ENCODE measurements around the gene PHC3.

The PHC3 gene

DNA sequence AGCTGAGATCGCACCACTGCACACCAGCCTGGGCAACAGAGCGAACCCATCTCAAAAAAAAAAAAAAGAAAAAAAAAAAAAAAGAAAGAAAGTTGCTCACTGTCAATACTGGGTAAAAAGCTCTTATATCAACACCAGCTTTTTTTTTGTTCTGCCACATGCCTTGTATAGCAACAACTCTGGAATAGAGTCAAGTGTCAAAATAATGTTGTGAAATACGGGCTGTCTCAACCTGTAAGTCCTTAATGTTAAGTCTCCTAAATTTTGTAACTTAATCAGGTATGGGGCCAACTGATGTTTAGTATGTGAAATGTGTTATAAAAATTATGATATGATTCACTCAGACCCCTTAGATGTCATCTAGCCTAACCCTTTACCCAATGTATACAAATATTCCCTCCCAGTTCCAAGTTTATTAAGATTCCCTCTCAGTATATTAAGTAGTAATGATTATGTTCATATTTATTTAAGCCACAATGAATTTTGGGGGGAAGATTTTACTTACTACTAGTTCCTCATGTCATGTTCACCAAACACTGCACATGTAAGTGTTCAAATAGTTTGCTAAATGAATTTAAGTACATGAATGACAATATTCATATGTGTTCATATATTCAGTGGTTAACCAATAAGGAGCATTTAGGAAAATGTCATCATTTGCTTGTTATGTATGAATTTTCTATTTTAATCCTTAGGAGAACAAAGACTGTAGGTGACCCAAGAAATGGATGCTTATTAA is 91.5 kb downstream of the PHC3 start:
- TF ChIP-seq ISL1 (CRISPR knock-in tag; IDR thresholded peaks at IDR 0.05) (no peak), TCF4 (CRISPR knock-in tag; IDR thresholded peaks at IDR 0.05; ENCODE audit: borderline replicate concordance) (no peak), BACH2 (CRISPR knock-in tag; IDR thresholded peaks at IDR 0.05; ENCODE audit: borderline replicate concordance) (no peak), TOX (CRISPR knock-in tag; IDR thresholded peaks at IDR 0.05; ENCODE audit: borderline replicate concordance) (no peak), PPARA (CRISPR knock-in tag; IDR thresholded peaks at IDR 0.05; ENCODE audit: borderline replicate concordance) (no peak)
- TF ChIP-seq, protein P1, sequence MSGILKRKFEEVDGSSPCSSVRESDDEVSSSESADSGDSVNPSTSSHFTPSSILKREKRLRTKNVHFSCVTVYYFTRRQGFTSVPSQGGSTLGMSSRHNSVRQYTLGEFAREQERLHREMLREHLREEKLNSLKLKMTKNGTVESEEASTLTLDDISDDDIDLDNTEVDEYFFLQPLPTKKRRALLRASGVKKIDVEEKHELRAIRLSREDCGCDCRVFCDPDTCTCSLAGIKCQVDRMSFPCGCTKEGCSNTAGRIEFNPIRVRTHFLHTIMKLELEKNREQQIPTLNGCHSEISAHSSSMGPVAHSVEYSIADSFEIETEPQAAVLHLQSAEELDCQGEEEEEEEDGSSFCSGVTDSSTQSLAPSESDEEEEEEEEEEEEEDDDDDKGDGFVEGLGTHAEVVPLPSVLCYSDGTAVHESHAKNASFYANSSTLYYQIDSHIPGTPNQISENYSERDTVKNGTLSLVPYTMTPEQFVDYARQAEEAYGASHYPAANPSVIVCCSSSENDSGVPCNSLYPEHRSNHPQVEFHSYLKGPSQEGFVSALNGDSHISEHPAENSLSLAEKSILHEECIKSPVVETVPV (CRISPR knock-in tag; IDR thresholded peaks at IDR 0.05): no peak
- TF ChIP-seq, protein P2, sequence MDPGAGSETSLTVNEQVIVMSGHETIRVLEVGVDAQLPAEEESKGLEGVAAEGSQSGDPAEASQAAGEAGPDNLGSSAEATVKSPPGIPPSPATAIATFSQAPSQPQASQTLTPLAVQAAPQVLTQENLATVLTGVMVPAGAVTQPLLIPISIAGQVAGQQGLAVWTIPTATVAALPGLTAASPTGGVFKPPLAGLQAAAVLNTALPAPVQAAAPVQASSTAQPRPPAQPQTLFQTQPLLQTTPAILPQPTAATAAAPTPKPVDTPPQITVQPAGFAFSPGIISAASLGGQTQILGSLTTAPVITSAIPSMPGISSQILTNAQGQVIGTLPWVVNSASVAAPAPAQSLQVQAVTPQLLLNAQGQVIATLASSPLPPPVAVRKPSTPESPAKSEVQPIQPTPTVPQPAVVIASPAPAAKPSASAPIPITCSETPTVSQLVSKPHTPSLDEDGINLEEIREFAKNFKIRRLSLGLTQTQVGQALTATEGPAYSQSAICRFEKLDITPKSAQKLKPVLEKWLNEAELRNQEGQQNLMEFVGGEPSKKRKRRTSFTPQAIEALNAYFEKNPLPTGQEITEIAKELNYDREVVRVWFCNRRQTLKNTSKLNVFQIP (CRISPR knock-in tag; IDR thresholded peaks at IDR 0.05; ENCODE audit: borderline replicate concordance, low read depth): no peak
- ATAC-seq: no peak

DNA sequence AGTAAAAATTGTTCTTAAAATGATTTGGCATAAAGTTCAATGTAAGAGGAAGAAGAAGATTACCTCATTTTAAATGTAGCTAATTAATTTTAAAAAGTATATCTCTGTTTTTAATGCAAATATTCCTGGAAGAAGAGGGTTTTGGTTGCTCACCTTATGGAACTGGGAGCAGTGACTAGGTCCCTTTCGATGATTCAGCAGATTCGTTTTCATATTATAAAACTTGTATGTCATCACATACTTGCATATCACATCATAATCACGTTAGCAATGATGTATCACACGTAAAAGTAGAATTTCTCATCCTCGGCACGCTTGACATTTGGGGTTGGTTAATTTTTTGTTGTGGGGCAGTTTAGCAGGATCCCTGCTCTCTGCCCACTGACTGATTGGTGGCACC is 96.1 kb downstream of the PHC3 start:
- no peak for ATAC-seq
- TF ChIP-seq ZNF565 (CRISPR knock-in tag; conservative IDR thresholded peaks at IDR 0.05; ENCODE audit: low read depth) (no peak), TSHZ2 (CRISPR knock-in tag; IDR thresholded peaks at IDR 0.05) (no peak)

DNA sequence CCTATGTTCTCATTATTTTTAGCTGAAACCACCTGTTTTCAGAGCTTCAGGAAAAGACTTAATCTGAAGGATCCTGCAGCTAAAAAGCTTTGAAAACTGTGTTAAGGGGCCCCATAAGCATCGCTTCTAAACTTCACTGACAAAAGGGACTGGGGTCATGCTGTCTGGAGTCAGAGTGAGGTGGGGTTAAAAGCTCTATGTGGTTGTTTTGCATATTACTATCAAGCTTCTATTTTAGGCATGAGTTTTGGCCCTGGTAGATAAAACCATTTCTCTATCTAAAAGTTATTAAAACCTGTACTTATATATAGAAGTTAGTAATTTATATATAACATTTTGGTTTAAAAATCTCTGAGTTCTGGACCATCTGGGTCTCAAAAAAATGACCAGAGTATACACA is 98.2 kb downstream of the PHC3 start:
- no peak for TF ChIP-seq ZFP3 (CRISPR knock-in tag; IDR thresholded peaks at IDR 0.05)
- TF ChIP-seq GLIS3 (CRISPR knock-in tag; IDR thresholded peaks at IDR 0.05): no peak
- TF ChIP-seq TCF4 (CRISPR knock-in tag; IDR thresholded peaks at IDR 0.05; ENCODE audit: borderline replicate concordance): no peak
- TF ChIP-seq ZFP30 (CRISPR knock-in tag; IDR thresholded peaks at IDR 0.05): no peak
- TF ChIP-seq CSDC2 (CRISPR knock-in tag; IDR thresholded peaks at IDR 0.05): no peak
- no peak for ATAC-seq

DNA sequence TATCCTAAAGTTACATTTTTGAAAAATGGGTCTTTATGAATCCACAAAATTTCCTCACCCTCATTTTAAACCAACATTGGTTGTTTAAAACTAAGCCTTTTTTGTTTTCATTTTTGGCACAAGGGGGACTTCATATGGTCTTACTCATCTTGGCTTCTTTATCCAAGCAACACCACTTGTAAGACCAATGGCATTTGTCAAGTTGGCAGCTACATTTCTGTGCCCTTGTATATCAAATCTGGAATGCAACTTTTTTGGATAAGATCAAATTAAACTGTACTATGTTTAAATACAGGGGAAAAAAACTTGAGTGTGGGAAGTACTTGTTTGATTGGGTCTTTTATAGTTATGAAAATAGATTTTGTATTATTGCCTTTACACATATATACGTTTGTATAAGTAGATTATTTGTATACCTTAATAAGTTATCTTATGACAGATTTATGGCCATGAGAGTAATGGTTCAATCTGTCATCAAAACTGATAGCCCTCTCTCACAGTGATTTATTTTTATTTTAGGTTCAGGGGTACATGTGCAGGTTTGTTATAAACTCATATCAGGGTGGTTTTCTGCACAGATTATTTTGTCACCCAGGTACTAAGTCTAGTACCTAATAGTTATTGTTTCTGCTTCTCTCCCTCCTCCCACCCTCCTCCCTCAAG is 100.3 kb downstream of the PHC3 start:
- TF ChIP-seq ISL1 (CRISPR knock-in tag; IDR thresholded peaks at IDR 0.05): peak; percentile 54
- no peak for TF ChIP-seq ZC3H10 (CRISPR knock-in tag; IDR thresholded peaks at IDR 0.05)
- TF ChIP-seq CREB5 (CRISPR knock-in tag; IDR thresholded peaks at IDR 0.05; ENCODE audit: low read depth): no peak
- peak; percentile 50 for ATAC-seq

DNA sequence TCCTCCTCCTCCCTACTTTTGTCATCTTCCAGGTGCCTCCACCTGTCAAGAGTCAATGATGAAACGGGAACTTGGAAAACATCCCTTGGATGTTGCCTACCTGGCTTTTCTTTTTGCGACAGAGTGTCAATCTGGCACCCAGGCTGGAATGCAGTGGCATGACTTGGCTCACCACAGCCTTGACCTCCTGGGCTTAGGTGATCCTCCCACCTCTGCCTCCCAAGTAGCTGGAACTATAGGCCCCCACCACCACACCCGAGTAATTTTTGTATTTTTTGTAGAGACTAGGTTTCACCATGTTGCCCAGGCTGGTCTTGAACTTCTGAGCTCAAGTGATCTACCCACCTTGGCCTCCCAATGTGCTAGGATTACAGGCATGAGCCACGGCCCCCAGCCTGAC is 100.9 kb downstream of the PHC3 start:
- no peak for ATAC-seq
- TF ChIP-seq CREB5 (CRISPR knock-in tag; IDR thresholded peaks at IDR 0.05; ENCODE audit: low read depth) (no peak), TOX (CRISPR knock-in tag; IDR thresholded peaks at IDR 0.05; ENCODE audit: borderline replicate concordance) (no peak), ZNF565 (CRISPR knock-in tag; conservative IDR thresholded peaks at IDR 0.05; ENCODE audit: low read depth) (no peak), ISL1 (CRISPR knock-in tag; IDR thresholded peaks at IDR 0.05) (no peak), PPARA (CRISPR knock-in tag; IDR thresholded peaks at IDR 0.05; ENCODE audit: borderline replicate concordance) (no peak), OSR1 (CRISPR knock-in tag; IDR thresholded peaks at IDR 0.05) (no peak)
- TF ChIP-seq, protein P1 (CRISPR knock-in tag; IDR thresholded peaks at IDR 0.05): no peak
- TF ChIP-seq, protein P2 (CRISPR knock-in tag; IDR thresholded peaks at IDR 0.05; ENCODE audit: borderline replicate concordance, low read depth): no peak
- TF ChIP-seq, protein P3, sequence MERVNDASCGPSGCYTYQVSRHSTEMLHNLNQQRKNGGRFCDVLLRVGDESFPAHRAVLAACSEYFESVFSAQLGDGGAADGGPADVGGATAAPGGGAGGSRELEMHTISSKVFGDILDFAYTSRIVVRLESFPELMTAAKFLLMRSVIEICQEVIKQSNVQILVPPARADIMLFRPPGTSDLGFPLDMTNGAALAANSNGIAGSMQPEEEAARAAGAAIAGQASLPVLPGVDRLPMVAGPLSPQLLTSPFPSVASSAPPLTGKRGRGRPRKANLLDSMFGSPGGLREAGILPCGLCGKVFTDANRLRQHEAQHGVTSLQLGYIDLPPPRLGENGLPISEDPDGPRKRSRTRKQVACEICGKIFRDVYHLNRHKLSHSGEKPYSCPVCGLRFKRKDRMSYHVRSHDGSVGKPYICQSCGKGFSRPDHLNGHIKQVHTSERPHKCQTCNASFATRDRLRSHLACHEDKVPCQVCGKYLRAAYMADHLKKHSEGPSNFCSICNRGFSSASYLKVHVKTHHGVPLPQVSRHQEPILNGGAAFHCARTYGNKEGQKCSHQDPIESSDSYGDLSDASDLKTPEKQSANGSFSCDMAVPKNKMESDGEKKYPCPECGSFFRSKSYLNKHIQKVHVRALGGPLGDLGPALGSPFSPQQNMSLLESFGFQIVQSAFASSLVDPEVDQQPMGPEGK (CRISPR knock-in tag; IDR thresholded peaks at IDR 0.05; ENCODE audit: borderline replicate concordance): no peak

All from SK-N-SH treated with all-trans-retinoic acid at 6 μM for 48 hours (cell line).